ENCODE results near the gene TBPL2. TPM values are rescaled to one million over a fixed set of nuclear protein-coding genes. Genes with fewer than 3 reads are reported as not detected.

Gene TBPL2
- polyA plus RNA-seq, 3 donors = not detected

GRCh38 chr14:55381561-55381960 is 58.9 kb downstream of the TBPL2 start:
- H3K27ac ChIP-seq (ENCODE audit: low read depth, low read length) = no peak overlapping the region
- WGBS, 3 donors = 94 to 96% (median 94%) methylated on average over 2 of the region's 2 CpGs

GRCh38 chr14:55381040-55381439 is 59.4 kb downstream of the TBPL2 start:
- WGBS, 3 donors = 80 to 89% (median 86%) methylated on average over 5 of the region's 5 CpGs
- no peak overlapping the region for H3K27ac ChIP-seq (ENCODE audit: low read depth, low read length)

GRCh38 chr14:55377236-55377635 is 63.2 kb downstream of the TBPL2 start:
- H3K27ac ChIP-seq (ENCODE audit: low read depth, low read length) = no peak overlapping the region
- 80 to 92% (median 90%) methylated on average over 5 of the region's 5 CpGs for WGBS, 3 donors

- 92 to 96% (median 94%) methylated on average over 4 of the region's 4 CpGs for WGBS, 3 donors
- no peak overlapping the region for H3K27ac ChIP-seq (ENCODE audit: low read depth, low read length)
These were observed 65.6 kb downstream of the TBPL2 start for GRCh38 chr14:55374771-55375170.

GRCh38 chr14:55373784-55374705 is 66.4 kb downstream of the TBPL2 start:
- H3K27ac ChIP-seq (ENCODE audit: low read depth, low read length) = no peak overlapping the region
- 80 to 93% (median 83%) methylated on average over 5 of the region's 5 CpGs for WGBS, 3 donors

GRCh38 chr14:55372825-55373224 is 67.6 kb downstream of the TBPL2 start:
- WGBS, 3 donors = 89 to 95% (median 91%) methylated on average over 7 of the region's 7 CpGs
- H3K27ac ChIP-seq (ENCODE audit: low read depth, low read length) = no peak overlapping the region

- WGBS, 3 donors = 68 to 100% (median 80%) methylated on average over 1 of the region's 1 CpG
- H3K27ac ChIP-seq (ENCODE audit: low read depth, low read length) = no peak overlapping the region
These were observed 68.0 kb downstream of the TBPL2 start for GRCh38 chr14:55372423-55372822.

- H3K27ac ChIP-seq (ENCODE audit: low read depth, low read length) = no peak overlapping the region
- 84 to 87% (median 87%) methylated on average over 11 of the region's 11 CpGs for WGBS, 3 donors
These were observed 69.4 kb downstream of the TBPL2 start for GRCh38 chr14:55370883-55371455.

- WGBS, 3 donors = 70 to 89% (median 72%) methylated on average over 3 of the region's 3 CpGs
- H3K27ac ChIP-seq (ENCODE audit: low read depth, low read length) = no peak overlapping the region
These were observed 74.1 kb downstream of the TBPL2 start for GRCh38 chr14:55366271-55366670.

Other genes starting within 250 kb of the TBPL2 start
- gene DLGAP5, start 249.0 kb downstream of the TBPL2 start, polyA plus RNA-seq = under 1 TPM in 2 of 3 donors, not detected in 1; 0.10 to 0.12 TPM
- gene FBXO34, start 169.2 kb downstream of the TBPL2 start, polyA plus RNA-seq = 1 to 10 TPM; 4.9 to 7.8 (median 6.6) TPM
- gene ATG14, start 28.8 kb downstream of the TBPL2 start, polyA plus RNA-seq = 1 to 10 TPM; 3.4 to 6.7 (median 4.8) TPM
- gene KTN1, start 139.6 kb upstream of the TBPL2 start, polyA plus RNA-seq = 10 to 100 TPM; 55.8 to 78.5 (median 71.9) TPM

Data from adipose tissue (tissue), 3 donors.